Heart left ventricle (tissue), 13 donors: Measurements from ENCODE around the gene MGLL.

Experiments used
- CTCF ChIP-seq, 12 donors: fragments of 200-600 bp; sonication (generic) in 4 of 12; IDR thresholded peaks; one replicate each; pipeline versions ENCODE4 v1.5.0 to v1.8.0; 2018 to 2022; ENCODE audit warnings: antibody characterized with exemption in 12 of 12, mild to moderate bottlenecking in 5 of 12
- POLR2A ChIP-seq, 2 donors: fragments of 450-650 bp; IDR thresholded peaks; one replicate each; pipeline ENCODE4 v1.6.1; 2017; ENCODE audit warnings: antibody characterized with exemption in 2 of 2, mild to moderate bottlenecking in 2 of 2, moderate library complexity in 2 of 2
- donor health status: ischemic (EF 13 %, LVEDD 7.1; RV severe dilation, severe dysfunction).
- donor health status: DM: no; HTN: yes; CAD: no.
- donor health status: DM: no; HTN: no; CAD: no.
- donor health status: ischemic (EF 25% LVEDD 6.9; RV normal size, moderate dysfunction).
- donor health status: ischemic (EF 25% LVEDD 5.7; RV mildly dilated, moderate dysfunction).
- donor health status: ischemic (EF 35%, LVEDD 5.7; RV mildly dilated, moderate dysfunction).
- donor health status: nonischemic (EF 11% LVEDD 7.7; RV severe dilation, severe dysfunction).
- donor health status: DM: yes; HTN: yes; CAD: no.
- donor health status: PGD.
- donor health status: ischemic (EF 29% LVEDD 5.4; RV normal size, mild dysfunction).
- donor health status: nonischemic (EF 23%, LVEDD 6.1; RV moderate dilation, normal function).

DNA sequence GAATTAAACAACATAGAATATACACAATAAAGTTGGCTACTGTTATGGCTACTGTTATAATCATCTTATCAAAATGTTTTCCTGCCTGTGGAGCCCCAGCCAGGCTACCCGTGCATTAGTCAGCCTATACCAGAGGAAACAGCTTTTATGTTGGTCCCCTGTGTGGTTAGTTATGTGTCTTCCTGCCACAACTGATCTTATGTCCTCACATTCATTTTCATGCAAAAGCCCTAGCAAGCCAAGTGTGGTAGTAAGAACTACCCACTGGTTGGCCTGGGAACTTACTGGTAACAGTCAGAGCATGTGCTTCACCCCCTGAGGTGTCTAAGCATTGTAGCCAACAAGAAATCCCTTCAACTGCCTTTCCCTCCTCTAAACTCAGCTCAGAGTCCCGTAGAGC lies 21.8 kb downstream of the MGLL start:
- TF ChIP-seq CTCF (IDR thresholded peaks at IDR 0.05) (no peak), POLR2A (IDR thresholded peaks at IDR 0.05) (no peak)
